ENCODE measurements around the gene KCNK1.

KCNK1 gene

DNA sequence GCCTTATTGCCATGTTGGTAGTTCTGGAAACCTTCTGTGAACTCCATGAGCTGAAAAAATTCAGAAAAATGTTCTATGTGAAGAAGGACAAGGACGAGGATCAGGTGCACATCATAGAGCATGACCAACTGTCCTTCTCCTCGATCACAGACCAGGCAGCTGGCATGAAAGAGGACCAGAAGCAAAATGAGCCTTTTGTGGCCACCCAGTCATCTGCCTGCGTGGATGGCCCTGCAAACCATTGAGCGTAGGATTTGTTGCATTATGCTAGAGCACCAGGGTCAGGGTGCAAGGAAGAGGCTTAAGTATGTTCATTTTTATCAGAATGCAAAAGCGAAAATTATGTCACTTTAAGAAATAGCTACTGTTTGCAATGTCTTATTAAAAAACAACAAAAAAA lies 57.4 kb downstream of the KCNK1 start:
- no peak for DNase-seq (ENCODE audit: low read depth in 1 of 2, low spot score in 1 of 2)
- Histone ChIP-seq H3K4me3 (replicated peaks; ENCODE audit: insufficient read depth, low read length) (no peak overlapping the region), H3K27ac (replicated peaks) (no peak overlapping the region), H3K27me3 (ENCODE audit: insufficient read depth, poor library complexity, severe bottlenecking) (peaks cover 2% of the 10 kb centered on the region)
- TF ChIP-seq GABPA (IDR thresholded peaks at IDR 0.05; ENCODE audit: low read depth): no peak
- TF ChIP-seq POLR2AphosphoS5 (IDR thresholded peaks at IDR 0.05; ENCODE audit: low read depth): no peak

DNA sequence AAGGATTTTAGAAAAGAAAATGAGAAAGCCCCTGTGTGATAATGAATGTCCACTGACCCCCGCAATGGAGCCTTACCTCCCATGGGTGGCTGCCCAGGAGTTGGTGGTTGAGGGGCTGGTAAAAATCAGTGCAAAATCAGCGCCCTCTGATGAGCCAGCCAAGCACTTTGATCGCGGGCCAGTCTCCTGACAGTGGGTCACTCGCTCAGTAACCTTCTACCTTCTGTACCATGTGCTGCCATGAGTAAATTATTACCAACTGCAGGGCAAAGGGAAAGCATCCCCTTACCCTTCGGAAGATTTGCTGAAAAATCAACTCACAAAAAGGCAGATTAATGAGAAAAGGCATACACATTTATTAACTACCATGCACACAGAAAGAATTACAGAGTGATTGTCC lies 58.8 kb downstream of the KCNK1 start:
- TF ChIP-seq GABPA (IDR thresholded peaks at IDR 0.05; ENCODE audit: low read depth) (no peak), POLR2AphosphoS5 (IDR thresholded peaks at IDR 0.05; ENCODE audit: low read depth) (no peak), SPI1 (IDR thresholded peaks at IDR 0.05; ENCODE audit: borderline replicate concordance, low read depth) (no peak)
- TF ChIP-seq, protein P1, sequence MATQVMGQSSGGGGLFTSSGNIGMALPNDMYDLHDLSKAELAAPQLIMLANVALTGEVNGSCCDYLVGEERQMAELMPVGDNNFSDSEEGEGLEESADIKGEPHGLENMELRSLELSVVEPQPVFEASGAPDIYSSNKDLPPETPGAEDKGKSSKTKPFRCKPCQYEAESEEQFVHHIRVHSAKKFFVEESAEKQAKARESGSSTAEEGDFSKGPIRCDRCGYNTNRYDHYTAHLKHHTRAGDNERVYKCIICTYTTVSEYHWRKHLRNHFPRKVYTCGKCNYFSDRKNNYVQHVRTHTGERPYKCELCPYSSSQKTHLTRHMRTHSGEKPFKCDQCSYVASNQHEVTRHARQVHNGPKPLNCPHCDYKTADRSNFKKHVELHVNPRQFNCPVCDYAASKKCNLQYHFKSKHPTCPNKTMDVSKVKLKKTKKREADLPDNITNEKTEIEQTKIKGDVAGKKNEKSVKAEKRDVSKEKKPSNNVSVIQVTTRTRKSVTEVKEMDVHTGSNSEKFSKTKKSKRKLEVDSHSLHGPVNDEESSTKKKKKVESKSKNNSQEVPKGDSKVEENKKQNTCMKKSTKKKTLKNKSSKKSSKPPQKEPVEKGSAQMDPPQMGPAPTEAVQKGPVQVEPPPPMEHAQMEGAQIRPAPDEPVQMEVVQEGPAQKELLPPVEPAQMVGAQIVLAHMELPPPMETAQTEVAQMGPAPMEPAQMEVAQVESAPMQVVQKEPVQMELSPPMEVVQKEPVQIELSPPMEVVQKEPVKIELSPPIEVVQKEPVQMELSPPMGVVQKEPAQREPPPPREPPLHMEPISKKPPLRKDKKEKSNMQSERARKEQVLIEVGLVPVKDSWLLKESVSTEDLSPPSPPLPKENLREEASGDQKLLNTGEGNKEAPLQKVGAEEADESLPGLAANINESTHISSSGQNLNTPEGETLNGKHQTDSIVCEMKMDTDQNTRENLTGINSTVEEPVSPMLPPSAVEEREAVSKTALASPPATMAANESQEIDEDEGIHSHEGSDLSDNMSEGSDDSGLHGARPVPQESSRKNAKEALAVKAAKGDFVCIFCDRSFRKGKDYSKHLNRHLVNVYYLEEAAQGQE (IDR thresholded peaks at IDR 0.05; ENCODE audit: insufficient replicate concordance, low read depth): no peak
- TF ChIP-seq, protein P2, sequence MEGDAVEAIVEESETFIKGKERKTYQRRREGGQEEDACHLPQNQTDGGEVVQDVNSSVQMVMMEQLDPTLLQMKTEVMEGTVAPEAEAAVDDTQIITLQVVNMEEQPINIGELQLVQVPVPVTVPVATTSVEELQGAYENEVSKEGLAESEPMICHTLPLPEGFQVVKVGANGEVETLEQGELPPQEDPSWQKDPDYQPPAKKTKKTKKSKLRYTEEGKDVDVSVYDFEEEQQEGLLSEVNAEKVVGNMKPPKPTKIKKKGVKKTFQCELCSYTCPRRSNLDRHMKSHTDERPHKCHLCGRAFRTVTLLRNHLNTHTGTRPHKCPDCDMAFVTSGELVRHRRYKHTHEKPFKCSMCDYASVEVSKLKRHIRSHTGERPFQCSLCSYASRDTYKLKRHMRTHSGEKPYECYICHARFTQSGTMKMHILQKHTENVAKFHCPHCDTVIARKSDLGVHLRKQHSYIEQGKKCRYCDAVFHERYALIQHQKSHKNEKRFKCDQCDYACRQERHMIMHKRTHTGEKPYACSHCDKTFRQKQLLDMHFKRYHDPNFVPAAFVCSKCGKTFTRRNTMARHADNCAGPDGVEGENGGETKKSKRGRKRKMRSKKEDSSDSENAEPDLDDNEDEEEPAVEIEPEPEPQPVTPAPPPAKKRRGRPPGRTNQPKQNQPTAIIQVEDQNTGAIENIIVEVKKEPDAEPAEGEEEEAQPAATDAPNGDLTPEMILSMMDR (IDR thresholded peaks at IDR 0.05; ENCODE audit: insufficient read depth, low read length): no peak
- Histone ChIP-seq H3K4me3 (replicated peaks; ENCODE audit: insufficient read depth, low read length) (no peak overlapping the region), H3K27ac (replicated peaks) (no peak overlapping the region), H3K27me3 (ENCODE audit: insufficient read depth, poor library complexity, severe bottlenecking) (peaks cover 2% of the 10 kb centered on the region)
- no peak for DNase-seq (ENCODE audit: low read depth in 1 of 2, low spot score in 1 of 2)

DNA sequence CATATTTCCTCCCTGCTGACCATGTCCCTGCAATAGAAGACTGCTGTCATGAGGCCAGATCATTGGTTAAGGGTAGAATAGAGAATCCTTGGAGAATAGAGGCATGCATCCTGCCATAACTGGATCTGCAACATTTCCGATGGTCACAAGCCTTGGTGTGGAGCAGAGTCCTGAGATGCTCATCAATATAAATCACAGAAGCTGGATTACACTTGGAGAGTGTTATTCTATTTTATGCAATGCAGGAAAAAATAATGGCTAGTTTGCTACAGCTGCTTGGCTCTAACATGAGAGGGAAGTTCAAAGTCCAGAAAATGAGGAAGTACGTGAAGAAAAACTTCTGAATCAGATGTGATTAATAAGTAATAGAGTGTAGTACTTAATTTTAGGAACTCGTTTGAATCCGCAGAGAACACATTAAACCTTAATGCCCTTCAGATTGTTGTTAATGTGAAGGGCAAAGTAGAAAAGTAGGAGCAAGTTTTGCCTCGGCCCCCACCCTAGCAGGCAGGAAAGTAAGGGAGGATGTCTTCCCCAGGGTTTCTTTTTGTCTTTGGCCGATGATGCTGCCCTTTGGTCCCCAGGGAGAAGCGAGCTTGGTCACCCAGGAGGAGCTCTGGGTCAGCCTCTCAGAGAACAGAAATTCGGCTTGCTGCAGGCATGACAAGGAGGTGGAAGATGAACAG lies 59.5 kb downstream of the KCNK1 start:
- DNase-seq (ENCODE audit: low read depth in 1 of 2, low spot score in 1 of 2): no peak
- peaks cover 2% of the 10 kb centered on the region for H3K27me3 ChIP-seq (ENCODE audit: insufficient read depth, poor library complexity, severe bottlenecking)
- H3K27ac ChIP-seq (replicated peaks): no peak overlapping the region
- TF ChIP-seq GABPA (IDR thresholded peaks at IDR 0.05; ENCODE audit: low read depth) (no peak), SPI1 (IDR thresholded peaks at IDR 0.05; ENCODE audit: borderline replicate concordance, low read depth) (peak; percentile 24; the same call in 1 of the 2 replicates)
- TF ChIP-seq, protein P2 (IDR thresholded peaks at IDR 0.05; ENCODE audit: insufficient read depth, low read length): no peak
- H3K4me3 ChIP-seq (replicated peaks; ENCODE audit: insufficient read depth, low read length): no peak overlapping the region

DNA sequence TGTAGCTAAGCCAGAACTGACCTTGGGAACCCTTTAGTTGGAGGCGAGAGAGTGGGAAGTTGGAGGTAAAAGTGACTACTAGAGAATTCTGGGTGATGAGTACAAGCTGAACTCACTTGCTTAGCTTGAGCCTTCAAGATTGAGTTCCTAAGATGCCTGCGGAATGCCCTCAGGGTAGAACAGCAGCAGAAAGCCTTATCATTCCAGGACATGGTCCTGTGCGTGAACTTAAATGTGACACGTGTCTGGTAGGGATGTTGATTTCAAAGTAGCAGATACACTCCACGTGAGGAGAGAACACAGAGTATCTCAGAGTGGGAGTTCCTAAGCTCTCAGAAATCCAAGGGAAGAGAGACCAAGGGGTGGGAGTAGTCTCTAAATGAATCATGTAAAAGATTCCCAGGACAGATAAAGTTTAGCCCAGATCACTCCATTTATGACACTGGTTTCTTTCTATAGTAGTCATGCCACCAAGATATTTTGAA lies 60.1 kb downstream of the KCNK1 start:
- no peak for DNase-seq (ENCODE audit: low read depth in 1 of 2, low spot score in 1 of 2)
- Histone ChIP-seq H3K27me3 (ENCODE audit: insufficient read depth, poor library complexity, severe bottlenecking) (peaks cover 2% of the 10 kb centered on the region), H3K27ac (replicated peaks) (no peak overlapping the region), H3K4me3 (replicated peaks; ENCODE audit: insufficient read depth, low read length) (no peak overlapping the region)
- TF ChIP-seq, protein P2 (IDR thresholded peaks at IDR 0.05; ENCODE audit: insufficient read depth, low read length): no peak
- TF ChIP-seq, protein P1 (IDR thresholded peaks at IDR 0.05; ENCODE audit: insufficient replicate concordance, low read depth): no peak
- TF ChIP-seq SPI1 (IDR thresholded peaks at IDR 0.05; ENCODE audit: borderline replicate concordance, low read depth) (no peak), POLR2AphosphoS5 (IDR thresholded peaks at IDR 0.05; ENCODE audit: low read depth) (no peak), GABPA (IDR thresholded peaks at IDR 0.05; ENCODE audit: low read depth) (no peak)

All from HL-60 (cell line).